Lower leg skin (tissue), 4 donors: ENCODE data around the gene LITAF. TPM values are rescaled to one million over a fixed set of nuclear protein-coding genes. Genes with fewer than 3 reads are reported as not detected.
"Not testable (repeated sequence)": the region's sequence is repeated elsewhere in the genome, so short reads cannot be mapped to it uniquely, and the experiment has no call there.

Experiments used
- DNase-seq, 2 donors: peaks; one replicate each; pipeline ENCODE4 v3.0.0-alpha.2; 2019; ENCODE audit warnings: low spot score in 2 of 2
- H3K4me3 ChIP-seq: fragments of 200-600 bp; sonication (generic); 2 replicates; pipeline ENCODE4 v1.5.1; 2017; ENCODE audit warnings: mild to moderate bottlenecking, low read depth; ENCODE audit not compliant: poor library complexity, severe bottlenecking
- POLR2A ChIP-seq, 2 donors: fragments of 450-650 bp; IDR thresholded peaks; one replicate each; pipeline ENCODE4 v1.6.1; 2016 to 2017; ENCODE audit warnings: antibody characterized with exemption in 2 of 2, mild to moderate bottlenecking in 1 of 2, moderate library complexity in 1 of 2
- WGBS, 2 donors: methylation state at CpG; one replicate each; pipeline ENCODE4 v1.1.5; 2018; 5-methylcytosine and 5-hydroxymethylcytosine counted together
- intact Hi-C: fragments of 100-400 bp; cut with DNase I; formaldehyde crosslinking; loops from one replicate; pipeline ENCODE4 v1.15.0; 2023; ENCODE audit warnings: low total_unique reads
- total RNA-seq, 4 donors: library from RNA; depleted of rRNA; stranded (reverse); fragments of >200 nt; gene quantifications; one replicate each; pipeline ENCODE4 v1.1.0, GENCODE V29; 2016
- TF ChIP-seq, protein P1 (sequence below), 3 donors: fragments of 450-650 bp; IDR thresholded peaks; one replicate each; pipeline ENCODE4 v1.5.1; 2016; ENCODE audit warnings: antibody characterized with exemption in 3 of 3, mild to moderate bottlenecking in 3 of 3, moderate library complexity in 2 of 3

LITAF gene
- total RNA-seq, 4 donors from 2014 or later, result 54.9 to 84.2 (median 67.7) TPM

DNA sequence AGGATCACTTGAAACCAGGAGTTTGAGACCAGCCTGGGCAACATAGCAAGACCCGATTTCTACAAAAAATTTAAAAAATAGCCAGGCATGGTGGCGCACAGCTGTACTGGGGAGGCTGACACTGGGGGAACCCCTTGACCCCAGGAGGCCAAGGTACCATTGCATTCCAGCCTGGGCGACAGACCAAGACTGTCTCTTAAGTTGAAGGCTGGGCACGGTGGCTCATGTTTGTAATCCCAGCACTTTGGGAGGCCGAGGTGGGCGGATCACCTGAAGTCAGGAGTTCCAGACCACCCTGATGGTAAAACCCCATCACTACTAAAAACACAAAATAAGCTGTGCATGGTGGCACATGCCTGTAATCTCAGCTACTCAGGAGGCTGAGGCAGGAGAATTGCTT is 74.9 kb downstream of the LITAF start:
- intact Hi-C loops, result no loop called here
- WGBS, 2 donors, result 77 to 98% methylated on average over 6 of the region's 6 CpGs
- DNase-seq, result no peak
- H3K4me3 ChIP-seq, result no peak overlapping the region
- TF ChIP-seq, protein P1, sequence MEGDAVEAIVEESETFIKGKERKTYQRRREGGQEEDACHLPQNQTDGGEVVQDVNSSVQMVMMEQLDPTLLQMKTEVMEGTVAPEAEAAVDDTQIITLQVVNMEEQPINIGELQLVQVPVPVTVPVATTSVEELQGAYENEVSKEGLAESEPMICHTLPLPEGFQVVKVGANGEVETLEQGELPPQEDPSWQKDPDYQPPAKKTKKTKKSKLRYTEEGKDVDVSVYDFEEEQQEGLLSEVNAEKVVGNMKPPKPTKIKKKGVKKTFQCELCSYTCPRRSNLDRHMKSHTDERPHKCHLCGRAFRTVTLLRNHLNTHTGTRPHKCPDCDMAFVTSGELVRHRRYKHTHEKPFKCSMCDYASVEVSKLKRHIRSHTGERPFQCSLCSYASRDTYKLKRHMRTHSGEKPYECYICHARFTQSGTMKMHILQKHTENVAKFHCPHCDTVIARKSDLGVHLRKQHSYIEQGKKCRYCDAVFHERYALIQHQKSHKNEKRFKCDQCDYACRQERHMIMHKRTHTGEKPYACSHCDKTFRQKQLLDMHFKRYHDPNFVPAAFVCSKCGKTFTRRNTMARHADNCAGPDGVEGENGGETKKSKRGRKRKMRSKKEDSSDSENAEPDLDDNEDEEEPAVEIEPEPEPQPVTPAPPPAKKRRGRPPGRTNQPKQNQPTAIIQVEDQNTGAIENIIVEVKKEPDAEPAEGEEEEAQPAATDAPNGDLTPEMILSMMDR (IDR thresholded peaks at IDR 0.05), result no peak
- no peak for TF ChIP-seq POLR2A (IDR thresholded peaks at IDR 0.05)

DNA sequence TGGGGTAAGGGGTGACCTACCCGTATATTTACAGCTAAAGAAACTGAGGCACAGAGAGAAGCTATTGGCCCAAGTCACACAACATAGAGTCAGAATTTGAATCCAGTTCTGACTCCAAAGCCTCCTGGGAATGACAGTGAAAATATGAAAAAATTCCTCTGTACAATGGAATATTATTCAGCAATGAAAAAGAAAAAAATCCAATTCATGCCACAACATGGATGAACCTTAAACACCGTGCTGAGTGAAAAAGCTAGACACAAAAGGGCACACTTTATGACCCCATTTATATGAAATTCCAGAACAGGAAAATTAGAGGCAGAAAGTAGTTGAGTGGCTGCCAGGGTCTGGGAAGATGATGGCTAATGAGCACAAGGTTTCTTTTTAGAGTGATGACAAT is 75.4 kb downstream of the LITAF start:
- no peak for DNase-seq
- no peak overlapping the region for H3K4me3 ChIP-seq
- intact Hi-C loops, result no loop called here
- TF ChIP-seq POLR2A (IDR thresholded peaks at IDR 0.05), result no peak
- WGBS, 2 donors, result 84 to 87% methylated on average over 2 of the region's 2 CpGs

DNA sequence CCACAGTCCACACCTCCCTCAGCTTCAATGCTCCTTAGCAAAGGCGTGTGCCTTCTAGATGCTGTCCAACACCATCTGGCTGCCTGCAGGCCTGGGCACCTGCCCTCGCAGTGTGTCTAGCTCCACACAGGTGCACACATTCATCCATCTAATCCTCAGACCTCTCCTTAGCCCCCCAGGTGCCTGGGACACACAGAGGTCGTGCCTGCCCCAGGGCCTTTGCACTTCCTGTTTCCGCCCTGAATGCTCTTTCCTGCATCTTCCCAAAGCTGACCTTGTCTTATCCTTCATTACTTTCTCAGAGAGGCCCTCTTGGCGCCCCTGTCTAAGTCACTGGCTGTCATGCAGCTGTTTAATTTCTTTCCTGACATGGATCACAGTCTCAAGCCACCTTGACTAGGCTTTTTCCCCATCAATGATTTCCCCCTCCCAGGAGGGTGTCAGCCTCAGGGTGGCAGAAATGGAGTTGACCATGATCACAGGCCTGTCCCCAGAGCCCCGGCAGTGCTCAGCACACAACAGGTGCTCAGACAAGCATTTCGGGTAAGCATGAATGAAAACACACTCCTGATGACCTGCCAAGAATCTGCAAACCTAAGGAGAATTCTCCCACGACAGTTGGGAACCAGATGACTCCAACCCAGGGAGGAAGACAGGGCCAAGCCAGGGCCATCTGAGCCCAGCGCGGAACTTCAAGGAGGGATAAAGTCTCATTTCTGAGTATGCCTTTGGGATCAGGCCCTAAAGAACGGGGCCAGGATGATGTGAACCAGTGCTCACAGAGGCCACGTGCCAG is 76.3 kb downstream of the LITAF start:
- no peak for TF ChIP-seq POLR2A (IDR thresholded peaks at IDR 0.05)
- TF ChIP-seq, protein P1 (IDR thresholded peaks at IDR 0.05), result no peak
- WGBS, 2 donors, result 73 to 74% methylated on average over 11 to 12 of the region's 12 CpGs
- no peak for DNase-seq
- H3K4me3 ChIP-seq, result no peak overlapping the region
- intact Hi-C loops, result no loop called here

DNA sequence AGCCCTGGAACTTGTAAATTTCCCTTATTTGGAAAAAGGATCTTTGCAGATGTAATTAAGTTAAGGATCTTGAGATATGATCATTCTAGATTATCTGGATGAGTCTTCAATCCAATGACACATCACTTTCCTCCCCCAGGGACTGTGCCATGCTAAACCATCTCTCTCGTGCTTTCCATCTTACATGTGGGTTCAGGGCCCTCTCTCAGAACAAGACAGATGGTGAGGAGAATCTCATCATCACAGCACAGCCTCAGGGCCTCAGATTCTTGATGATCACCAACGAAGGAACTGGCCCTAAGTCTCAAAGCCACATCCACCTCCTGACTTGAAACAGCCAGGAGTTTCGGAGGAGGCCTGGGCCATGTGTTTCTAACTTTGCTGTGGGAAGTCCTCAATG is 78.7 kb downstream of the LITAF start:
- no peak for TF ChIP-seq POLR2A (IDR thresholded peaks at IDR 0.05)
- TF ChIP-seq, protein P1 (IDR thresholded peaks at IDR 0.05), result no peak
- H3K4me3 ChIP-seq, result no peak overlapping the region
- intact Hi-C loops, result no loop called here
- DNase-seq, result no peak
- 58 to 66% methylated on average over 3 of the region's 3 CpGs for WGBS, 2 donors

DNA sequence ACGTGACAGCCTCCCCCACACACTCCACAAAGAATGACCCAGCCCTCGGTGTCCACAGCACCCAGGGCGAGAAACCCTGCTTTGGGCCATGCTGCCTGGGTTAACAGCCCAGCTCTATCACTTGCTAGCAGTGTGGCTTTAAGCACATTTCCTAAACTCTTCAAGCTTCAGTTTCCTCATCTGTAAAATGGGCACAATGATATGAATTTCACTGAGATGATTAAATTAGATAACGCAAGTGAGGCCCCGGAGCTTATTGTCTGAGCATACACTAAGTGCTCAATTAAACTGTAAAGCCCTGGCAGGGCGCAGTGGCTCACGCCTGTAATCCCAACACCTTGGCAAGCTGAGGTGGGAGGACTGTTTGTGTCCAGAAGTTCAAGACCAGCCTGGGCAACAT is 79.4 kb downstream of the LITAF start:
- TF ChIP-seq POLR2A (IDR thresholded peaks at IDR 0.05), result no peak
- TF ChIP-seq, protein P1 (IDR thresholded peaks at IDR 0.05), result no peak
- H3K4me3 ChIP-seq, result no peak overlapping the region
- 89 to 96% methylated on average over 7 of the region's 7 CpGs for WGBS, 2 donors
- intact Hi-C loops, result no loop called here
- no peak for DNase-seq

DNA sequence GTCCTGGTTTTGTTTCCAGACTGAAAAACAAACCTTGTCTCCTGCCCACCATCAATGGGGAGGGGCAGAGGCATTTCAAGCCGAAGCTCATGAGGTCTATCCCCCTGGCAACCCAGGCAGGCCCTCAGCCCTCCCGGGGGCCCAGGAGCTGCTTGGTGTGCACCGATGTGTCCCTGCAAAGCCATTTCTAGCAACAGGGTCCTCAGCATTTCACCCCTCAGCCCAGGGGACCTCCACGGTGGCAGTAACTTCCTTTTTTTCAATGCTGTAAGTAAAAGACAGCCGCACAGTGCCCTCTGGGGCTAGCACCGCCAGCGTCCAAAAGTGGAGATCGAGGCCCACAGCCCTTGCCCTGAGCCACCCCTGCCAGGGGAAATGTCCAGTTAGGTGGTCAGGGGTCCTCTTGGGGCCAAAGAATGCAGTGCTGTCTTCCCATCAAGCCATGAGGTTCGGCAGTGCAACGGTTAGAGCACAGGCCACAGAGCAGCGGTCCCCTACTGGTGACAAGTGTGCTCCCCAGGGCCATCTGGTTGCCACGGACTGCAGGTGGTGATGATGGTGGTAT is 79.9 kb downstream of the LITAF start:
- H3K4me3 ChIP-seq, result no peak overlapping the region
- 78 to 81% methylated on average over 12 of the region's 12 CpGs for WGBS, 2 donors
- TF ChIP-seq POLR2A (IDR thresholded peaks at IDR 0.05), result no peak
- TF ChIP-seq, protein P1 (IDR thresholded peaks at IDR 0.05), result no peak
- intact Hi-C loops, result no loop called here
- no peak for DNase-seq

DNA sequence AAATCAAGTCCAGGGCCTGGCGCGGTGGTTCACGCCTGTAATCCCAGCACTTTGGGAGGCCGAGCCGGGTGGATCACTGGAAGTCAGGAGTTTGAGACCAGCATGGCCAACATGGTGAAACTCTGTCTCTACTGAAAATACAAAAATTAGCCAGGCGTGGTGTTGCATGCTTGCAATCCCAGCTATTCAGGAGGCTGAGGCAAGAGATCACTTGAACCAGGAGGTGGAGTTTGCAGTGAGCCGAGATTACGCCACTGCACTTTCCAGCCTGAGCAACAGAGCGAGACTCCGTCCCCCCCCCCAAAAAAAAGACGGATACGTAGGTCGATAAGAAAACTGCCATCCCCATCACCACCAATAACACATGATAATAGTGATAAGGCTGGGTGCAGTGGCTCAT is 82.5 kb downstream of the LITAF start:
- intact Hi-C loops, DNase-seq, H3K4me3 ChIP-seq: not testable (repeated sequence)
- WGBS, 2 donors, result 84 to 91% methylated on average over 13 of the region's 13 CpGs
